ENCODE measurements around the gene GATA3. TPM values are rescaled to one million over a fixed set of nuclear protein-coding genes. Genes with fewer than 3 reads are reported as not detected.
A peak's percentile ranks its signal among the peaks of the same experiment; 100 is the strongest.

GATA3 gene
- total RNA-seq, 2 experiments from 2014 or later: 46.3 to 47.4 TPM

GRCh38 chr10:8054244-8054493 lies 319 bp upstream of the GATA3 start:
- intact Hi-C loops (cut with micrococcal nuclease): loop anchor here (2.0 to 10.0 kb wide), 7 partner anchors 237 to 1248 kb away; partner anchors contain the start of gene TAF3
- no peak for DNase-seq
- Mint-ChIP-seq H3K9me3 (no peaks in the 10 kb centered on the region), H3K4me1 (ENCODE audit: low read depth) (peaks cover 31% of the 10 kb centered on the region), H3K27me3 (peaks cover 18% of the 10 kb centered on the region), H3K36me3 (peaks cover 47% of the 10 kb centered on the region), H3K4me3 (peak overlapping the region; percentile 99), H3K27ac (peak overlapping the region; percentile 99)
- ChIA-PET POLR2A (interaction anchor here (1.0 kb wide), 1 partner anchor 83 kb away, joined by 4 read pairs; no protein-coding TSS in a partner anchor), CTCF (interaction anchor here (0.9 to 1.9 kb wide), 3 partner anchors 7 to 282 kb away, joined by 3 to 5 read pairs (median 4); no protein-coding TSS in a partner anchor)

GRCh38 chr10:8055420-8056349 lies 1.2 kb downstream of the GATA3 start:
- Mint-ChIP-seq H3K36me3 (peaks cover 62% of the 10 kb centered on the region), H3K4me3 (peak overlapping the region; percentile 98), H3K27ac (peak overlapping the region; percentile 99), H3K27me3 (peaks cover 16% of the 10 kb centered on the region), H3K4me1 (ENCODE audit: low read depth) (peaks cover 46% of the 10 kb centered on the region), H3K9me3 (no peaks in the 10 kb centered on the region)
- intact Hi-C loops (cut with micrococcal nuclease): loop anchor here (2.0 to 10.0 kb wide), 3 partner anchors 183 to 839 kb away; no protein-coding TSS in a partner anchor
- POLR2A ChIA-PET: interaction anchor here (0.9 to 1.2 kb wide), 2 partner anchors 275 to 277 kb away, joined by 3 read pairs; no protein-coding TSS in a partner anchor
- peak; percentile 50 for DNase-seq
- CTCF ChIA-PET: no interaction called here

GRCh38 chr10:8056378-8056777 lies 1.9 kb downstream of the GATA3 start:
- Mint-ChIP-seq H3K36me3 (peaks cover 69% of the 10 kb centered on the region), H3K4me3 (peak overlapping the region; percentile 98), H3K27me3 (peaks cover 16% of the 10 kb centered on the region), H3K9me3 (no peaks in the 10 kb centered on the region), H3K27ac (peak overlapping the region; percentile 99), H3K4me1 (ENCODE audit: low read depth) (peaks cover 53% of the 10 kb centered on the region)
- CTCF ChIA-PET: interaction anchor here (1.0 kb wide), 1 partner anchor 200 kb away, joined by 3 read pairs; no protein-coding TSS in a partner anchor
- no peak for DNase-seq
- intact Hi-C loops (cut with micrococcal nuclease): loop anchor here (5.0 to 10.0 kb wide), 2 partner anchors 184 to 838 kb away; no protein-coding TSS in a partner anchor
- POLR2A ChIA-PET: interaction anchor here (0.6 to 1.2 kb wide), 4 partner anchors 275 to 346 kb away, joined by 3 to 4 read pairs (median 3); no protein-coding TSS in a partner anchor

- Mint-ChIP-seq H3K9me3 (no peaks in the 10 kb centered on the region), H3K4me1 (ENCODE audit: low read depth) (peaks cover 57% of the 10 kb centered on the region), H3K27me3 (peaks cover 13% of the 10 kb centered on the region), H3K4me3 (peak overlapping the region; percentile 98), H3K27ac (peak overlapping the region; percentile 99), H3K36me3 (peaks cover 73% of the 10 kb centered on the region)
- ChIA-PET CTCF (interaction anchor here (1.0 kb wide), 1 partner anchor 199 kb away, joined by 3 read pairs; no protein-coding TSS in a partner anchor), POLR2A (interaction anchor here (0.6 to 1.2 kb wide), 4 partner anchors 274 to 345 kb away, joined by 3 to 4 read pairs (median 3); no protein-coding TSS in a partner anchor)
- intact Hi-C loops (cut with micrococcal nuclease): loop anchor here (1.0 to 10.0 kb wide), 3 partner anchors 9 to 838 kb away; no protein-coding TSS in a partner anchor
- DNase-seq: peak; percentile 78
These were observed 2.4 kb downstream of the GATA3 start for GRCh38 chr10:8056871-8057331.

- Mint-ChIP-seq H3K4me3 (peak overlapping the region; percentile 98), H3K36me3 (peaks cover 78% of the 10 kb centered on the region), H3K9me3 (no peaks in the 10 kb centered on the region), H3K27me3 (peaks cover 5% of the 10 kb centered on the region), H3K4me1 (ENCODE audit: low read depth) (peaks cover 58% of the 10 kb centered on the region), H3K27ac (peak overlapping the region; percentile 99)
- intact Hi-C loops (cut with micrococcal nuclease): loop anchor here (1.0 to 10.0 kb wide), 3 partner anchors 9 to 837 kb away; no protein-coding TSS in a partner anchor
- CTCF ChIA-PET: no interaction called here
- POLR2A ChIA-PET: interaction anchor here (0.9 to 4.3 kb wide), 2 partner anchors 8 to 76 kb away, joined by 3 to 21 read pairs; no protein-coding TSS in a partner anchor
- DNase-seq: peak; percentile 25
These were observed 3.3 kb downstream of the GATA3 start for GRCh38 chr10:8057636-8058273.

- H3K4me3 Mint-ChIP-seq: peak overlapping the region; percentile 98
- H3K27me3 Mint-ChIP-seq: no peaks in the 10 kb centered on the region
- peak overlapping the region; percentile 99 for H3K27ac Mint-ChIP-seq
- POLR2A ChIA-PET: interaction anchor here (0.9 to 5.6 kb wide), 5 partner anchors 9 to 359 kb away, joined by 3 to 21 read pairs (median 20); no protein-coding TSS in a partner anchor
- H3K4me1 Mint-ChIP-seq (ENCODE audit: low read depth): peaks cover 60% of the 10 kb centered on the region
- no peaks in the 10 kb centered on the region for H3K9me3 Mint-ChIP-seq
- CTCF ChIA-PET: interaction anchor here (0.9 to 2.9 kb wide), 3 partner anchors 16 to 274 kb away, joined by 3 to 10 read pairs (median 5); no protein-coding TSS in a partner anchor
- intact Hi-C loops (cut with micrococcal nuclease): loop anchor here (5.0 to 10.0 kb wide), 2 partner anchors 186 to 836 kb away; no protein-coding TSS in a partner anchor
- peaks cover 82% of the 10 kb centered on the region for H3K36me3 Mint-ChIP-seq
- no peak for DNase-seq
These were observed 4.0 kb downstream of the GATA3 start for GRCh38 chr10:8058274-8059111.

- Mint-ChIP-seq H3K9me3 (no peaks in the 10 kb centered on the region), H3K27ac (peak overlapping the region; percentile 99), H3K4me3 (peak overlapping the region; percentile 98), H3K36me3 (peaks cover 91% of the 10 kb centered on the region), H3K4me1 (ENCODE audit: low read depth) (peaks cover 69% of the 10 kb centered on the region), H3K27me3 (no peaks in the 10 kb centered on the region)
- peak; percentile 29 for DNase-seq
- ChIA-PET POLR2A (interaction anchor here (1.0 to 5.6 kb wide), 9 partner anchors 10 to 358 kb away, joined by 3 to 21 read pairs (median 8); no protein-coding TSS in a partner anchor), CTCF (interaction anchor here (0.9 to 2.9 kb wide), 5 partner anchors 10 to 343 kb away, joined by 3 to 10 read pairs (median 4); no protein-coding TSS in a partner anchor)
- intact Hi-C loops (cut with micrococcal nuclease): loop anchor here (5.0 to 10.0 kb wide), 2 partner anchors 187 to 835 kb away; no protein-coding TSS in a partner anchor
These were observed 4.9 kb downstream of the GATA3 start for GRCh38 chr10:8059191-8059936.

GRCh38 chr10:8060010-8060703 lies 5.7 kb downstream of the GATA3 start:
- CTCF ChIA-PET: interaction anchor here (1.2 to 2.9 kb wide), 5 partner anchors 11 to 342 kb away, joined by 4 to 10 read pairs (median 5); no protein-coding TSS in a partner anchor
- intact Hi-C loops (cut with micrococcal nuclease): loop anchor here (1.0 to 10.0 kb wide), 9 partner anchors 71 to 1035 kb away; no protein-coding TSS in a partner anchor
- peaks cover 92% of the 10 kb centered on the region for H3K36me3 Mint-ChIP-seq
- peak overlapping the region; percentile 98 for H3K4me3 Mint-ChIP-seq
- peaks cover 75% of the 10 kb centered on the region for H3K4me1 Mint-ChIP-seq (ENCODE audit: low read depth)
- POLR2A ChIA-PET: interaction anchor here (0.5 to 5.6 kb wide), 11 partner anchors 10 to 342 kb away, joined by 3 to 21 read pairs (median 8); no protein-coding TSS in a partner anchor
- no peaks in the 10 kb centered on the region for H3K27me3 Mint-ChIP-seq
- H3K9me3 Mint-ChIP-seq: no peaks in the 10 kb centered on the region
- peak; percentile 87 for DNase-seq
- peak overlapping the region; percentile 99 for H3K27ac Mint-ChIP-seq

GRCh38 chr10:8060704-8061121 lies 6.2 kb downstream of the GATA3 start:
- Mint-ChIP-seq H3K4me3 (peak overlapping the region; percentile 98), H3K27ac (peak overlapping the region; percentile 99), H3K27me3 (no peaks in the 10 kb centered on the region), H3K9me3 (no peaks in the 10 kb centered on the region), H3K36me3 (peaks cover 92% of the 10 kb centered on the region), H3K4me1 (ENCODE audit: low read depth) (peaks cover 80% of the 10 kb centered on the region)
- intact Hi-C loops (cut with micrococcal nuclease): loop anchor here (1.0 to 10.0 kb wide), 9 partner anchors 71 to 1034 kb away; no protein-coding TSS in a partner anchor
- ChIA-PET POLR2A (interaction anchor here (0.6 to 5.6 kb wide), 14 partner anchors 10 to 550 kb away, joined by 3 to 21 read pairs (median 5); no protein-coding TSS in a partner anchor), CTCF (interaction anchor here (1.2 to 2.9 kb wide), 4 partner anchors 11 to 342 kb away, joined by 4 to 10 read pairs (median 6); no protein-coding TSS in a partner anchor)
- DNase-seq: peak; percentile 20

Measured in activated CD4-positive, alpha-beta memory T cell treated with anti-CD3 and anti-CD28 coated beads for 36 hours (primary cell).